Psoas muscle (tissue), 8 donors: ENCODE data around the gene PHF1. TPM values are rescaled to one million over a fixed set of nuclear protein-coding genes. Genes with fewer than 3 reads are reported as not detected.

ENCODE experiments used
- ATAC-seq, 4 donors: fragments of 200-7000 bp; cut with Tn5 transposase; one replicate each; pipeline ENCODE4 v1.9.1; 2020; ENCODE audit warnings: moderate library complexity in 3 of 4, mild to moderate bottlenecking in 2 of 4
- DNase-seq, 2 donors: peaks; one replicate each; pipeline ENCODE4 v3.0.0-alpha.2; 2020
- H3K27ac ChIP-seq: fragments of 200-600 bp; one replicate; pipeline ENCODE4 v1.8.0; 2022
- H3K27me3 ChIP-seq, 3 donors: fragments of 200-600 bp in 1 of 3; one replicate each; pipeline versions ENCODE4 v1.6.1 to v1.8.0; 2013 to 2022; ENCODE audit warnings: low read length in 2 of 3, mild to moderate bottlenecking in 2 of 3, moderate library complexity in 1 of 3; ENCODE audit not compliant: insufficient read depth in 3 of 3
- H3K36me3 ChIP-seq, 2 donors: fragments of 200-600 bp in 1 of 2; one replicate each; pipeline versions ENCODE4 v1.6.1 to v1.8.0; 2013 to 2022; ENCODE audit warnings: low read depth in 1 of 2, mild to moderate bottlenecking in 1 of 2, moderate library complexity in 1 of 2; ENCODE audit not compliant: insufficient read depth in 1 of 2
- H3K4me1 ChIP-seq: fragments of 200-600 bp; one replicate; pipeline ENCODE4 v1.8.0; 2022
- H3K4me3 ChIP-seq: fragments of 200-600 bp; one replicate; pipeline ENCODE4 v1.8.0; 2022; ENCODE audit warnings: mild to moderate bottlenecking
- H3K9me3 ChIP-seq: fragments of 200-600 bp; one replicate; pipeline ENCODE4 v1.8.0; 2022
- CTCF ChIP-seq: fragments of 200-600 bp; IDR thresholded peaks from one replicate; pipeline ENCODE4 v1.8.0; 2022; ENCODE audit warnings: antibody characterized with exemption
- WGBS, 3 donors: extraction: QIAGEN DNeasy Blood & Tissue Kit; methylation state at CpG; one replicate each; pipeline versions ENCODE4 v1.1.6 to v1.1.7; 2013; 5-methylcytosine and 5-hydroxymethylcytosine counted together
- intact Hi-C, 2 donors: fragments of 100-400 bp; cut with DNase I; formaldehyde crosslinking; loops; one replicate each; pipeline versions ENCODE4 v1.11.0 to v1.14.2; 2022
- polyA plus RNA-seq, 3 donors: library from polyadenylated mRNA; stranded (reverse); fragments of 200-250 nt; gene quantifications; one replicate each; pipeline ENCODE4 v1.2.3, GENCODE V29; 2013
- total RNA-seq, 4 donors: library from RNA; stranded (reverse); fragmentation: NEBNext Ultra II Directional in 2 of 4; extraction: Animal tissue kit (Norgen Biotek cat#: 25700) in 2 of 4; gene quantifications; one replicate each; pipeline versions ENCODE4 v1.2.1 to v1.2.4, GENCODE V29; 2021 to 2023
- donor health status: healthy with polysubstance abuse.
- donor health status: DM: no; HTN: no; CAD: no; lungs with moderate emphysema.
- donor health status: Bipolar disorder and iron deficiency.
- donor health status: healthy.
- donor health status: DM: yes; HTN: yes; CAD: no.
- donor health status: DM: no; HTN: no; CAD: no.
- donor health status: DM: no; HTN: no; CAD: no.
- donor health status: DM: yes; HTN: yes; CAD: no.

Gene PHF1
- total and polyA plus RNA-seq, 7 donors = 40.5 to 84.8 (median 57.5) TPM

GRCh38 chr6:33430334-33430733, 19.5 kb downstream of the PHF1 start:
- DNase-seq (no peak), ATAC-seq (no peak)
- Histone ChIP-seq H3K4me1 (peaks cover 9% of the 10 kb centered on the region), H3K36me3 (peaks cover 0 to 1% of the 10 kb centered on the region in 2 donors), H3K9me3 (no peaks in the 10 kb centered on the region), H3K27me3 (no peaks in the 10 kb centered on the region), H3K27ac (no peak overlapping the region), H3K4me3 (no peak overlapping the region)
- WGBS, 3 donors = 61 to 71% (median 69%) methylated on average over 2 of the region's 2 CpGs
- intact Hi-C loops = no loop called here
- no peak for TF ChIP-seq CTCF

- Histone ChIP-seq H3K36me3 (peaks cover 0 to 10% of the 10 kb centered on the region in 2 donors), H3K4me1 (peaks cover 9% of the 10 kb centered on the region), H3K27ac (no peak overlapping the region), H3K9me3 (no peaks in the 10 kb centered on the region), H3K27me3 (no peaks in the 10 kb centered on the region), H3K4me3 (no peak overlapping the region)
- DNase-seq = peak; percentile 53 to 75
- WGBS, 3 donors = 14 to 27% (median 19%) methylated on average over 12 of the region's 12 CpGs
- ATAC-seq = no peak
- intact Hi-C loops = no loop called here
- no peak for TF ChIP-seq CTCF
These were observed 20.4 kb downstream of the PHF1 start for GRCh38 chr6:33430991-33431879.

- peaks cover 8% of the 10 kb centered on the region for H3K4me1 ChIP-seq
- H3K36me3 ChIP-seq = peaks cover 0 to 17% of the 10 kb centered on the region in 2 donors
- DNase-seq (no peak), ATAC-seq (no peak)
- TF ChIP-seq CTCF = no peak
- no peak overlapping the region for H3K4me3 ChIP-seq
- H3K27me3 ChIP-seq = no peaks in the 10 kb centered on the region
- no peak overlapping the region for H3K27ac ChIP-seq
- 62 to 75% (median 74%) methylated on average over 10 to 12 of the region's 12 CpGs for WGBS, 3 donors
- H3K9me3 ChIP-seq = no peaks in the 10 kb centered on the region
- intact Hi-C loops = no loop called here
These were observed 21.2 kb downstream of the PHF1 start for GRCh38 chr6:33431880-33432541.

GRCh38 chr6:33432546-33432945, 21.7 kb downstream of the PHF1 start:
- Histone ChIP-seq H3K27me3 (no peaks in the 10 kb centered on the region), H3K4me3 (no peak overlapping the region), H3K27ac (no peak overlapping the region), H3K4me1 (peaks cover 3% of the 10 kb centered on the region), H3K9me3 (no peaks in the 10 kb centered on the region), H3K36me3 (peaks cover 0 to 22% of the 10 kb centered on the region in 2 donors)
- no peak for ATAC-seq
- TF ChIP-seq CTCF = no peak
- WGBS, 3 donors = 81 to 85% (median 83%) methylated on average over 10 of the region's 10 CpGs
- DNase-seq = no peak
- intact Hi-C loops = no loop called here
